B cell (primary cell): Measurements from ENCODE around the gene CROCC. TPM values are rescaled to one million over a fixed set of nuclear protein-coding genes. Genes with fewer than 3 reads are reported as not detected.
"Not testable (repeated sequence)": the region's sequence is repeated elsewhere in the genome, so short reads cannot be mapped to it uniquely, and the experiment has no call there.

Experiments used
- ATAC-seq: fragments of 200-7000 bp; cut with Tn5 transposase; one replicate; pipeline ENCODE4 v1.10.0; 2021; ENCODE audit warnings: low read depth, mild to moderate bottlenecking, moderate number of reproducible peaks, moderate library complexity
- CTCF ChIA-PET: fragments of 350-600 bp; sonication (Branson Sonifier 250); formaldehyde crosslinking; loops from one replicate; lab custom pipeline; 2021; ENCODE audit warnings: antibody characterized with exemption, inconsistent platforms; lab: Charles Lee
- POLR2A ChIA-PET: fragments of 350-600 bp; sonication (Branson Sonifier 250); formaldehyde crosslinking; loops from one replicate; lab custom pipeline; 2021; ENCODE audit warnings: antibody characterized with exemption; lab: Charles Lee
- DNase-seq: peaks from one replicate; pipeline ENCODE4 v3.0.0; 2013
- H2AFZ ChIP-seq: 2 replicates; pipeline ENCODE4 v1.6.1; 2012; ENCODE audit warnings: mild to moderate bottlenecking, low read depth, low read length; ENCODE audit not compliant: insufficient read depth, poor library complexity, severe bottlenecking
- H3K27ac ChIP-seq, 2 donors: 1 replicate in 1 of 2; 2 replicates in 1 of 2; pipeline ENCODE4 v1.5.1; 2012 to 2013; ENCODE audit warnings: low read length in 2 of 2, mild to moderate bottlenecking in 2 of 2, moderate library complexity in 1 of 2
- H3K27me3 ChIP-seq, 4 experiments: fragments of 200-600 bp in 1 of 4; sonication (generic) in 1 of 4; replicated peaks in 1 of 4; 1 replicate in 2 of 4; 2 replicates in 2 of 4; pipeline versions ENCODE4 v1.6.1 to v1.7.0; 2013 to 2016; ENCODE audit warnings: low read length in 3 of 4, mild to moderate bottlenecking in 2 of 4, mixed read lengths in 1 of 4, moderate library complexity in 1 of 4; ENCODE audit not compliant: insufficient read depth in 4 of 4, control insufficient read depth in 3 of 4; ENCODE audit errors: control extremely low read depth in 1 of 4
- H3K36me3 ChIP-seq, 2 experiments: replicated peaks in 1 of 2; 1 replicate in 1 of 2; 2 replicates in 1 of 2; pipeline versions ENCODE4 v1.6.1 to v1.7.1; 2013; ENCODE audit warnings: low read length in 1 of 2; ENCODE audit not compliant: insufficient read depth in 2 of 2, control insufficient read depth in 1 of 2; ENCODE audit errors: control extremely low read depth in 1 of 2, extremely low read depth in 1 of 2
- H3K4me1 ChIP-seq, 2 donors: fragments of 200-600 bp in 1 of 2; sonication (generic) in 1 of 2; 1 replicate in 1 of 2; 2 replicates in 1 of 2; pipeline versions ENCODE4 v1.5.1 to v1.6.1; 2013 to 2017; ENCODE audit warnings: low read length in 2 of 2; ENCODE audit not compliant: control insufficient read depth in 2 of 2, insufficient read depth in 2 of 2
- H3K4me2 ChIP-seq: replicated peaks from 2 replicates; pipeline ENCODE3; 2012; ENCODE audit warnings: mild to moderate bottlenecking, low read depth, low read length; ENCODE audit not compliant: poor library complexity, severe bottlenecking
- H3K4me3 ChIP-seq, 5 experiments: fragments of 200-600 bp in 1 of 5; sonication (generic) in 1 of 5; 1 replicate in 3 of 5; 2 replicates in 2 of 5; pipeline versions ENCODE4 v1.5.1 to v1.7.0; 2011 to 2016; ENCODE audit warnings: low read length in 4 of 5, mild to moderate bottlenecking in 4 of 5, low read depth in 2 of 5, control low read depth in 1 of 5, moderate library complexity in 1 of 5; ENCODE audit not compliant: insufficient read depth in 1 of 5; ENCODE audit errors: control extremely low read depth in 1 of 5, extremely low read depth in 1 of 5
- H3K79me2 ChIP-seq: fragments of 200-600 bp; sonication (generic); one replicate; pipeline ENCODE4 v1.6.0; 2016; ENCODE audit warnings: low read length; ENCODE audit not compliant: control insufficient read depth, insufficient read depth
- H3K9ac ChIP-seq: fragments of 200-600 bp; sonication (generic); 2 replicates; pipeline ENCODE4 v1.6.1; 2017; ENCODE audit warnings: mild to moderate bottlenecking, low read length, moderate library complexity
- H3K9me3 ChIP-seq, 3 donors: one replicate each; pipeline versions ENCODE4 v1.6.1 to v1.7.1; 2013; ENCODE audit warnings: low read length in 2 of 3; ENCODE audit not compliant: control insufficient read depth in 2 of 3, insufficient read depth in 1 of 3; ENCODE audit errors: control extremely low read depth in 1 of 3
- H4K20me1 ChIP-seq: 2 replicates; pipeline ENCODE4 v1.6.0; 2012; ENCODE audit warnings: mild to moderate bottlenecking, low read length; ENCODE audit not compliant: insufficient read depth, control insufficient read depth, poor library complexity, severe bottlenecking
- H3K27ac Mint-ChIP-seq: one replicate; pipeline ENCODE4 v1.8.0; 2021; ENCODE audit warnings: mixed read lengths
- H3K27me3 Mint-ChIP-seq: one replicate; pipeline ENCODE4 v1.8.0; 2021; ENCODE audit warnings: mixed read lengths
- H3K4me1 Mint-ChIP-seq: one replicate; pipeline ENCODE4 v1.8.0; 2021; ENCODE audit warnings: mixed read lengths
- H3K4me3 Mint-ChIP-seq: one replicate; pipeline ENCODE4 v1.8.0; 2021; ENCODE audit warnings: mixed read lengths
- H3K9me3 Mint-ChIP-seq: one replicate; pipeline ENCODE4 v1.8.0; 2022; ENCODE audit warnings: mixed read lengths; ENCODE audit not compliant: insufficient read depth
- CTCF ChIP-seq: fragments of 200-600 bp; IDR thresholded peaks from one replicate; pipeline ENCODE4 v1.8.0; 2022; ENCODE audit warnings: antibody characterized with exemption, mild to moderate bottlenecking
- EZH2 ChIP-seq: IDR thresholded peaks from 2 replicates; pipeline ENCODE4 v1.6.1; 2012; ENCODE audit warnings: borderline replicate concordance, low read depth, mild to moderate bottlenecking, moderate library complexity, low read length; ENCODE audit not compliant: insufficient read depth, poor library complexity, severe bottlenecking
- WGBS: methylation state at CpG from one replicate; pipeline ENCODE4 v1.1.5; 2013; ENCODE audit warnings: missing lambda C conversion rate; ENCODE audit not compliant: insufficient coverage; 5-methylcytosine and 5-hydroxymethylcytosine counted together
- intact Hi-C: fragments of 100-400 bp; cut with micrococcal nuclease; formaldehyde crosslinking; loops from one replicate; pipeline ENCODE4 v1.10.0; 2022
- polyA plus RNA-seq: library from polyadenylated mRNA; depleted of rRNA; stranded (reverse); fragments of >200 nt; gene quantifications from 2 replicates; pipeline ENCODE4 v1.2.3, GENCODE V29; 2012
- total RNA-seq, 2 donors: library from RNA; stranded (reverse); fragments of 120-200 nt in 1 of 2; gene quantifications; 1 replicate in 1 of 2; 2 replicates in 1 of 2; pipeline versions ENCODE4 v1.2.3 to v1.2.4, GENCODE V29; 2013 to 2022

CROCC gene
- total and polyA plus RNA-seq, 2 donors (not counting 1 experiment from before 2014, with no cell fraction given) = 66.2 to 120 TPM

GRCh38 chr1:16913833-16914662 lies 7.7 kb upstream of the CROCC start:
- H3K4me1 ChIP-seq = peaks cover 25 to 27% of the 10 kb centered on the region in 2 donors
- H3K27ac ChIP-seq = peak overlapping the region; percentile 62 to 71
- Mint-ChIP-seq H3K9me3 (no peaks in the 10 kb centered on the region), H3K27me3 (no peaks in the 10 kb centered on the region), H3K4me1 (peaks cover 26% of the 10 kb centered on the region), H3K4me3 (peak overlapping the region; percentile 91), H3K27ac (peak overlapping the region; percentile 84)
- no peak for TF ChIP-seq EZH2
- TF ChIP-seq CTCF = no peak
- WGBS = under 1% methylated on average over 109 of the region's 109 CpGs
- H3K27me3 ChIP-seq = no peaks in the 10 kb centered on the region
- intact Hi-C loops = loop anchor here (1.0 to 2.0 kb wide), 4 partner anchors 9 to 140 kb away; partner anchors contain the start of gene SDHB
- H4K20me1 ChIP-seq = no peaks in the 10 kb centered on the region
- DNase-seq (peak; percentile 96), ATAC-seq (peak; percentile 97)
- ChIA-PET CTCF (no interaction called here), POLR2A (no interaction called here)
- H3K4me2 ChIP-seq = peak overlapping the region; percentile 82
- no peaks in the 10 kb centered on the region for H3K79me2 ChIP-seq
- peaks cover 0 to 6% (median 0%) of the 10 kb centered on the region in 3 donors for H3K9me3 ChIP-seq
- H3K36me3 ChIP-seq = no peaks in the 10 kb centered on the region
- H2AFZ ChIP-seq = peak overlapping the region; percentile 74
- H3K4me3 ChIP-seq = peak overlapping the region in 4 of 5 experiments; percentile 65 to 83 (median 72)
- H3K9ac ChIP-seq = peak overlapping the region; percentile 89

GRCh38 chr1:16914928-16915626 lies 6.7 kb upstream of the CROCC start:
- intact Hi-C loops = loop anchor here (2.0 kb wide), 1 partner anchor 98 kb away; no protein-coding TSS in a partner anchor
- H3K79me2 ChIP-seq, H3K9me3 ChIP-seq, H3K27me3 Mint-ChIP-seq, H3K27me3 ChIP-seq, H4K20me1 ChIP-seq, H3K9me3 Mint-ChIP-seq, ATAC-seq, H3K36me3 ChIP-seq, DNase-seq, H3K27ac ChIP-seq: not testable (repeated sequence)
- Histone ChIP-seq H3K4me2 (peak overlapping the region; percentile 82), H3K9ac (peak overlapping the region; percentile 89), H3K4me1 (peaks cover 25 to 27% of the 10 kb centered on the region in 2 donors), H3K4me3 (peak overlapping the region in 3 of 5 experiments; percentile 51 to 83 (median 65)), H2AFZ (peak overlapping the region; percentile 74)
- Mint-ChIP-seq H3K4me1 (peaks cover 25% of the 10 kb centered on the region), H3K4me3 (peak overlapping the region; percentile 91), H3K27ac (peak overlapping the region; percentile 84)
- CTCF ChIA-PET = interaction anchor here (0.9 kb wide), 1 partner anchor 46 kb away, joined by 3 read pairs; no protein-coding TSS in a partner anchor
- 74% methylated on average over 14 of the region's 15 CpGs for WGBS
- POLR2A ChIA-PET = interaction anchor here (0.7 kb wide), 1 partner anchor 11 kb away, joined by 3 read pairs; no protein-coding TSS in a partner anchor
